Astrocyte of the spinal cord (primary cell): Measurements from ENCODE around the gene KCP.

Source experiments
- DNase-seq: peaks from one replicate; pipeline ENCODE4 v3.0.0; 2011; ENCODE audit warnings: low read depth, low spot score
- H3K4me3 ChIP-seq: 2 replicates; pipeline ENCODE4 v1.5.1; 2011; ENCODE audit warnings: low read depth, mild to moderate bottlenecking, low read length, moderate library complexity
- CTCF ChIP-seq: IDR thresholded peaks from 2 replicates; pipeline ENCODE4 v1.5.1; 2012; ENCODE audit warnings: low read depth, mild to moderate bottlenecking, low read length, inconsistent platforms
- in situ Hi-C: cut with HindIII; loops from 2 replicates; pipeline ENCODE4 v1.10.0; 2017; ENCODE audit warnings: low sequenced_read_pairs

The KCP gene

GRCh38 chr7:128877756-128878120 is 32.8 kb downstream of the KCP start:
- H3K4me3 ChIP-seq, result no peak overlapping the region
- in situ Hi-C loops, result no loop called here
- no peak for TF ChIP-seq CTCF
- no peak for DNase-seq

- TF ChIP-seq CTCF, result no peak
- in situ Hi-C loops, result no loop called here
- no peak overlapping the region for H3K4me3 ChIP-seq
- no peak for DNase-seq
Observed at GRCh38 chr7:128876978-128877755, 33.3 kb downstream of the KCP start.

- DNase-seq, result no peak
- in situ Hi-C loops, result no loop called here
- TF ChIP-seq CTCF, result no peak
- H3K4me3 ChIP-seq, result no peak overlapping the region
Observed at GRCh38 chr7:128876586-128876977, 33.9 kb downstream of the KCP start.

- in situ Hi-C loops, result no loop called here
- no peak overlapping the region for H3K4me3 ChIP-seq
- no peak for DNase-seq
- TF ChIP-seq CTCF, result no peak
Observed at GRCh38 chr7:128876127-128876526, 34.4 kb downstream of the KCP start.

- no peak for DNase-seq
- in situ Hi-C loops, result no loop called here
- no peak for TF ChIP-seq CTCF
- H3K4me3 ChIP-seq, result no peak overlapping the region
Observed at GRCh38 chr7:128875523-128875948, 35.0 kb downstream of the KCP start.

- DNase-seq, result no peak
- no peak overlapping the region for H3K4me3 ChIP-seq
- in situ Hi-C loops, result no loop called here
- TF ChIP-seq CTCF, result no peak
Observed at GRCh38 chr7:128874140-128875031, 36.1 kb downstream of the KCP start.
